GM19099 (cell line): Measurements from ENCODE around the gene SMPD3.

ENCODE experiments used
- POLR2A ChIP-seq: IDR thresholded peaks from 3 replicates; pipeline ENCODE4 v1.6.1; 2011; ENCODE audit warnings: low read depth; ENCODE audit not compliant: insufficient read length; ENCODE audit errors: extremely low read depth

SMPD3 gene

DNA sequence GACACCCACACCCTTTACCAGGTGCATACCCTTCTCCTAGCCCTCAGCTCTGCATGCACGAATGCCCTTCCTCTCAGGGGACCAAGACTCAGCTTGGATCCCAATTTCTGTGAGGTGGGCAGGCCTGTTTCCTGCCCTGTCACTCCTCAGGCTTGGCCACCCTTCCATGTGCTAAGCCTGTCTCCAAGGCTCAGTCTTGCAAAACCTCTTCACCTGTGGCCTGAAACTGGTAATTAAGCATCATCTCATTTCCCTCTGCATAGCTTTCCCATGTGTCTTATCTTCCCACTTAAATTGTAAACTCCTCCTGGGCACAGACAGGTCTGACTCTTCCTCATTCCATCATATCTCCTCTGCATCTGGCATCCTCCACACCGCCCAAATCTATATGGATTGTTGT is 31.0 kb upstream of the SMPD3 start:
- TF ChIP-seq POLR2A, result no peak

DNA sequence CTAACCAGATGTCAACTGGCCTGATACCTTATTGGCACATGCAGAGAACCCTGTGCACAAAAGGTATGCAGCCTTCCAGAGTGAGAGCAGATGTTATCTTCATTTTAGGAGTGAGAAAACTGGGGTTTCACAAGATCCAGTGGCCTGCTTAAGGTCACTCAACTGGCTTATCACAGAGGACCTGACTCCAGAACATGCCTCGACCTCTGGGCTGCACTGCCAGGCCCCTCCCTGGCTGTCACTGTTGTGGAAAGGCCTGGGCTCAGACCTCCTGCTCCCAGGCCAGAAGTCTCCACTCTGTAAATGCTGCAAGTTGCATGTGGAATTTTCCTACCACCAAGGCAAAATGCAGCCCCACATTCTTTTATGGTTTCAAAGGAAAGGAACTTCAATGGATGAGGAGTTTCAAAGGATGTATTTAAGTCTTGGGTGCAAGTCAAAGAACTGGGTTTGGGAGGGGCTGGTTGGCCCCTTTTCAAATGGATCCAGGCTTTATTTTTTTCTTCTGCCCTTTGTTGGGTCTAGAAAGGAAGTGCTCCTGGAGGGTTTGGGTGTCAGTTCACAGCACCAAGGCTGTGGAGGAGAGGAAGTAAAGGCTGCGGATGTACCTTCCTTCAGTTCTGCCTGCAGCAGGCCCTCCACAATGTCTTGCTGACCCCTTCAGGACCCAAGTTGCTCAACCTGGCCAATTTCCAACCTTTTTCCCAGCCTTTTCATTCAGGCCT is 30.4 kb upstream of the SMPD3 start:
- no peak for TF ChIP-seq POLR2A

GRCh38 chr16:68475071-68475470 is 26.8 kb upstream of the SMPD3 start:
- TF ChIP-seq POLR2A, result no peak

DNA sequence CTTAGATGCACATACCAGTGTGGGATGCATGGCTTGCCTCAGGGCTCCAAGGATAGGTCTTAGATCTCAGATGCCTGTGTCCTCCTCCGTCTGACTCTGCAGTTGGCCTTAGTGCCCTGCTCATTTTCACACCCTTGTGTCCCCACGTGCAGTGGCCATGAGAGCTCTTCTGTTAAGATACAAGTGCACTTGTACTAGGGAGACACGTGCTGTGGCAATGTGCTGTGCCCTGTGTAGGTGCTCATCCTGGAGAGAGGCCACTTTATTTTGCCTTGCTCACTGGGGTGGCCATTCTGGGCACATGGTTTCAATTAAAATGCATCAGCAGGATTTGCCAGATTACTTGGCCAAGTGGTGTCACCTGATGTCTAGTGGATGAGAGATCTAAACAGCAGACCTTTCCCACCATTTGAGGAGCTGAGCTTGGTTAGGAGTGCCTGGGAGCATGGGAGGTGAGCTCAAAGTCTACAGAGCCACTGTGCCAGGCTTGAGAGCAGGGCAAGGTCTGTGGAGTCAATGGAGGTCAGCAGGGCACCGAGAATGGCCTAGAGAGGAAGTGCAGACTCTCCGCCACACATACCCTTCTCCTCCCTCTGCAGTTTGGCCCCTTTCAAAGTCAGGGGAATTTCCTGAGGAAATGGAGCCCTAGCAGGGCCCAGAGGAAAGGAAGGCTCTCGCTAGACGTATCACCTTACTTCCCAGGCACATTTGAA is 25.2 kb upstream of the SMPD3 start:
- no peak for TF ChIP-seq POLR2A

DNA sequence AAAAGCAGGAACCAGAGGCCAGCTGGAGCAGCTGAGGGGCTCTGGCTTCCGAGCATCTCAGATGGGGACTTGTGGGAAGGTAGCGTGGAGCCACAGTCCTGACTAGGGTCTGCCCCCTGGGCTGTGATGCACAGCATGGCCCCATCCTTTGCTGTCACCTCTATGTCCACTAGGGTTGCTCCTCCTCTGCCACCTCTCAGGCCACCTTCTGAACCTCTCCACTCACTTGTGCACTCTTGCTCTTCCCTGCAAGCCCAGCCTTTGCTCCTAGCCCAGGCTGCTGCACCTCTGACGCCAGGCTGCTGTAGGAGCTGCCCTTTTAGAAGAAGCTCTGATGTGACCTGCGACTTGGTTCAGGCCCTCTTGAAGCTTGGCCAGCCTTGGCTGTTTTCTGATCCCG is 24.3 kb upstream of the SMPD3 start:
- no peak for TF ChIP-seq POLR2A

DNA sequence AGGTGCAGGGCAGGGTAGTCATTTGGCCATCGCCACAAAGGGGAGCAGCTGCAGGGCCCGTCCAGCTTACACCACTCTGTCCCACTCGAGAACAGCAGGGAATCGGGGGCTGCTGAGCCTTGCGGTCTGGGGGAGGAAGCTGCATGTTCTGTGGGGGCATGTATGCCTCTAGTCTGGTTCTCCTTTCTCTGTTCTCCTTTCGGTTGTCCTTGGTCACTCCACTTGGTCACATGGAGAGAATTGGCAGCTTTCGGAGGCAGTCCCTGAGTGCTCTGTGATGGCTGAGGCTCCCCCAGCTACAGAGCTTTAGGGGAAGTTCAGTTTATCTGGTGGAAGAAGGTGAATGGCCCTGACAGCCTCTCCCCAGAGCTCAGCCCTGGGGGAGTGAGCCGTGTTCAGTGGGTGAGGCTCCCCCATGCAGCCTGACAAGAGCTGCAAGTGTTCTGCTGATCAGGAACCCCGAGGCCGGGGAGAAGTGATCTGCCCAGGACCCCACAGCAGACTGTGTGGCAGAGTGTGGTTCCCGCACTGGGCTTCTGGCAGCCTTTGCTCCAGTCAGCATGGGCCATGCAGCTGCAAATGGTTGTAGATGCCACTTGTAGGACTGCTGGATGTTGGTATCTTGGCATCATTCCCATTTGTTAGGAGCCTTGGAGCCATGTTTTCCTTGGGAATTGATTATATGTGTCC is 22.3 kb upstream of the SMPD3 start:
- TF ChIP-seq POLR2A, result peak; percentile 56

GRCh38 chr16:68469796-68470460 is 21.6 kb upstream of the SMPD3 start:
- TF ChIP-seq POLR2A, result no peak

DNA sequence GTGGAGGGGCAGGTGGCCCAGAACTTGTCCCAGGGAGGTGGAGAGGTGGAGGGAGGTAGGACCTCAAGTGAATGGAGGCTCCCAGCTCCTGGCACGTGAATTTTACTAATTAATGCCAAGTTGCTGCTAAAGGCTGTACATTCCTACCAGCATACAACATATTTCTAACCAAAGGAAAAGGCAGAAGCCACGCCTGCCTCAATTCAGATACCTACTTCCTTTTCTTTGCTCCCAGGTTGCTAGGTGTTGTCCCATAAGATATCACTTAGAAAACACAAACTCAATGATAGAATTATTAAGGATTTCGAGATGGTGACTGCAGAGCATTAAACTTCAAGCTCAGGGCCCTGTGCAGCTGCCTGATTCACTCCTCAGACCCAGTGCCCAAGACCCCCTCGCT is 20.5 kb upstream of the SMPD3 start:
- no peak for TF ChIP-seq POLR2A

DNA sequence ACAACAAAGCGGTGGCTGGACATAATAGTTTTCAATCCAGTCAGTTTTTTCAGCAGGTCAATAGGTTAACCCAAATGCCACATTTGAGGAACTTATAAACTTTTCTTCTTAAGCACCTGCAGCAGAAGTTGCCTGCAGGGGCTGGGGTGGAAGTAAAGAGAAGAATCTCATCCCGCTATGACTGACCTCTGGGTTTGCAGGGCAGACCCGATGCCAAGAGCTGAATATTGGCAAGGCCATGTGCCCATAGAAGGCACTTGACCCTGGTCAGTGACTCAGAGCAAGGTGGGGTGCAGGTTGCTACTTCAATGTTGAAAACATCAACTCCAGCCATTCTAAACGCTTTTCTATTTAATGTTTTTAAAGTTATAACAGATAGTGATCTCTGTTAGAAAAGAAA is 17.9 kb upstream of the SMPD3 start:
- no peak for TF ChIP-seq POLR2A

GRCh38 chr16:68463904-68464303 is 15.6 kb upstream of the SMPD3 start:
- no peak for TF ChIP-seq POLR2A

DNA sequence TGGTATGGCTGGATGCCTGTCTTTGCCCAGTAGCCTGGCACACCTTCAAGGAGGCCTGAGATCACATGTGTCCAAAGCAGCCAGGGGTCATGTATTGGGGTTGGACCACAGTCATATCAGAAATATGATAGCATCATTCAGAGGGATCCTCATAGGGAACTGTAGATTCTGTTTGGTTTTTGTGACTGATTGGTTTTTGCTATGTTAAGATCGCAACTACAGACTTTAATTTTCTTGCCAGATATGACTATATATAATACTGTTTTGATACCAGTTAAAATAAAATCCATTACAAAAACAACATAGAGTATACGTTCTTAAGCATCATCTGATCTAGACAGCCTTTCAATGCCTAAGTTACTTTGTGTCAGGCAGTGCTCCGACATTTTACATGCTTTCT is 11.8 kb upstream of the SMPD3 start:
- TF ChIP-seq POLR2A, result no peak

- TF ChIP-seq POLR2A, result no peak
These were observed 11.1 kb upstream of the SMPD3 start for GRCh38 chr16:68459457-68459856.

DNA sequence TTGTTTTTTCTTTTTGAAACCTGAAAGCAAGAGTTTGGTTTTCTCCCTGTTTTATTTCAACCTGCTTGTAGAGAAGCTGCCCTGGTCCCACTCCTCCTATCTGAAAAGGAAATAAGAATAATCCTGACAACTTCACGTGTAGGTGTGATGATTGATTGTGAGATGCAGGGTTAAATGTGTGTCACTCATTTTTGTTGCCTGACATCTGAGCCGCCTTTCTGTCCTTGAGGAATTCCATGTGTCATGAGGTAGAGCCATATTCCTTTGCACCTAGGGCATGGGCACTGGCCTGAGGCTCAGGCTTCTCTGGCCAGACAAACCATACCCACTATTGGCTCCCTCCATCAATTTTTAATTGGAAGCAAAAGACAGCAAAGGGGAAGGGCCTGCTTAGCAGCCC is 10.2 kb upstream of the SMPD3 start:
- TF ChIP-seq POLR2A, result no peak

GRCh38 chr16:68458101-68458500 is 9.8 kb upstream of the SMPD3 start:
- TF ChIP-seq POLR2A, result no peak

- no peak for TF ChIP-seq POLR2A
These were observed 7.3 kb upstream of the SMPD3 start for GRCh38 chr16:68455631-68456030.
